ENCODE measurements around the gene DBNDD1.

DNA sequence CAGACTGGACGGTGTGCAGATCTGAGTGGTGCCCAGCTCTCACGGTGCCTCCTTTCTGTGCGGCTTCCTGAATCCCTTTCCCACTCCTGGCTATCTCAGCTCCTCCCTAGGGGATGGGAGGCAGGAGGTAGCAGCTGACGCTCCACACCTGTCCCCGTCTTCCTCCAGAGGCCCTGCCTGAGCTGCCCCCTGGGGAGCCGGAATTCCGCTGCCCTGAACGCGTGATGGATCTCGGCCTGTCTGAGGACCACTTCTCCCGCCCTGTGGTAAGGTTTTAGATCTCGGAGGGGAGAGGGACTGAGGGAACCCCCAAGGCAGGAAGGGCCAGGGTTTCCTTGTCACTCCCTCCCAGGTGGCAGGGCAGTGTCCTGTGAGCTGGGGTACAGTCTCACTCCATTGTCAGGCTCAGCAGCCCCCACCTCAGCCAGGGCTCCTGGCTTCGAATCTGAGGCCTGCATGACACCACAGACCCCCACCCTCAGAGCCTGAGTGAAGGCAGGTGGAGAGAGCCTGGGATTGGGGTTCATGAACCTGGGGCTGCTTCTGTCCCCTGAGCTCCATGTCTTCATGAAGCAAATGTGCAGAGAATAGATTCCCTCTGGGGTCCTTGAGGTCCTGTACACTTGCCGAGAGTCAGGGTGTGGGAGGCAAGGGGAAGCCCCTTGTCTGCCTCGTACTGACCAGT is 64.1 kb downstream of the DBNDD1 start:
- TF ChIP-seq, protein P1, sequence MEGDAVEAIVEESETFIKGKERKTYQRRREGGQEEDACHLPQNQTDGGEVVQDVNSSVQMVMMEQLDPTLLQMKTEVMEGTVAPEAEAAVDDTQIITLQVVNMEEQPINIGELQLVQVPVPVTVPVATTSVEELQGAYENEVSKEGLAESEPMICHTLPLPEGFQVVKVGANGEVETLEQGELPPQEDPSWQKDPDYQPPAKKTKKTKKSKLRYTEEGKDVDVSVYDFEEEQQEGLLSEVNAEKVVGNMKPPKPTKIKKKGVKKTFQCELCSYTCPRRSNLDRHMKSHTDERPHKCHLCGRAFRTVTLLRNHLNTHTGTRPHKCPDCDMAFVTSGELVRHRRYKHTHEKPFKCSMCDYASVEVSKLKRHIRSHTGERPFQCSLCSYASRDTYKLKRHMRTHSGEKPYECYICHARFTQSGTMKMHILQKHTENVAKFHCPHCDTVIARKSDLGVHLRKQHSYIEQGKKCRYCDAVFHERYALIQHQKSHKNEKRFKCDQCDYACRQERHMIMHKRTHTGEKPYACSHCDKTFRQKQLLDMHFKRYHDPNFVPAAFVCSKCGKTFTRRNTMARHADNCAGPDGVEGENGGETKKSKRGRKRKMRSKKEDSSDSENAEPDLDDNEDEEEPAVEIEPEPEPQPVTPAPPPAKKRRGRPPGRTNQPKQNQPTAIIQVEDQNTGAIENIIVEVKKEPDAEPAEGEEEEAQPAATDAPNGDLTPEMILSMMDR (conservative IDR thresholded peaks at IDR 0.05; ENCODE audit: low read depth in 2 of 2), result no peak
- TF ChIP-seq, protein P2, sequence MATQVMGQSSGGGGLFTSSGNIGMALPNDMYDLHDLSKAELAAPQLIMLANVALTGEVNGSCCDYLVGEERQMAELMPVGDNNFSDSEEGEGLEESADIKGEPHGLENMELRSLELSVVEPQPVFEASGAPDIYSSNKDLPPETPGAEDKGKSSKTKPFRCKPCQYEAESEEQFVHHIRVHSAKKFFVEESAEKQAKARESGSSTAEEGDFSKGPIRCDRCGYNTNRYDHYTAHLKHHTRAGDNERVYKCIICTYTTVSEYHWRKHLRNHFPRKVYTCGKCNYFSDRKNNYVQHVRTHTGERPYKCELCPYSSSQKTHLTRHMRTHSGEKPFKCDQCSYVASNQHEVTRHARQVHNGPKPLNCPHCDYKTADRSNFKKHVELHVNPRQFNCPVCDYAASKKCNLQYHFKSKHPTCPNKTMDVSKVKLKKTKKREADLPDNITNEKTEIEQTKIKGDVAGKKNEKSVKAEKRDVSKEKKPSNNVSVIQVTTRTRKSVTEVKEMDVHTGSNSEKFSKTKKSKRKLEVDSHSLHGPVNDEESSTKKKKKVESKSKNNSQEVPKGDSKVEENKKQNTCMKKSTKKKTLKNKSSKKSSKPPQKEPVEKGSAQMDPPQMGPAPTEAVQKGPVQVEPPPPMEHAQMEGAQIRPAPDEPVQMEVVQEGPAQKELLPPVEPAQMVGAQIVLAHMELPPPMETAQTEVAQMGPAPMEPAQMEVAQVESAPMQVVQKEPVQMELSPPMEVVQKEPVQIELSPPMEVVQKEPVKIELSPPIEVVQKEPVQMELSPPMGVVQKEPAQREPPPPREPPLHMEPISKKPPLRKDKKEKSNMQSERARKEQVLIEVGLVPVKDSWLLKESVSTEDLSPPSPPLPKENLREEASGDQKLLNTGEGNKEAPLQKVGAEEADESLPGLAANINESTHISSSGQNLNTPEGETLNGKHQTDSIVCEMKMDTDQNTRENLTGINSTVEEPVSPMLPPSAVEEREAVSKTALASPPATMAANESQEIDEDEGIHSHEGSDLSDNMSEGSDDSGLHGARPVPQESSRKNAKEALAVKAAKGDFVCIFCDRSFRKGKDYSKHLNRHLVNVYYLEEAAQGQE (IDR thresholded peaks at IDR 0.05; ENCODE audit: unreplicated experiment), result no peak
- TF ChIP-seq EZH2 (IDR thresholded peaks at IDR 0.05; ENCODE audit: low read depth, unreplicated experiment) (no peak), EZH2phosphoT487 (IDR thresholded peaks at IDR 0.05; ENCODE audit: unreplicated experiment) (no peak), JUNB (IDR thresholded peaks at IDR 0.05; ENCODE audit: unreplicated experiment) (no peak), CREB1 (CRISPR knock-in tag; IDR thresholded peaks at IDR 0.05; ENCODE audit: low read depth) (no peak), ZNF331 (CRISPR knock-in tag; IDR thresholded peaks at IDR 0.05; ENCODE audit: low read depth) (no peak)
- TF ChIP-seq, protein P3, sequence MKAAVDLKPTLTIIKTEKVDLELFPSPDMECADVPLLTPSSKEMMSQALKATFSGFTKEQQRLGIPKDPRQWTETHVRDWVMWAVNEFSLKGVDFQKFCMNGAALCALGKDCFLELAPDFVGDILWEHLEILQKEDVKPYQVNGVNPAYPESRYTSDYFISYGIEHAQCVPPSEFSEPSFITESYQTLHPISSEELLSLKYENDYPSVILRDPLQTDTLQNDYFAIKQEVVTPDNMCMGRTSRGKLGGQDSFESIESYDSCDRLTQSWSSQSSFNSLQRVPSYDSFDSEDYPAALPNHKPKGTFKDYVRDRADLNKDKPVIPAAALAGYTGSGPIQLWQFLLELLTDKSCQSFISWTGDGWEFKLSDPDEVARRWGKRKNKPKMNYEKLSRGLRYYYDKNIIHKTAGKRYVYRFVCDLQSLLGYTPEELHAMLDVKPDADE (IDR thresholded peaks at IDR 0.05), result no peak
